ENCODE measurements around the gene NRG3.

The NRG3 gene

GRCh38 chr10:81885491-81885890 is 10.5 kb downstream of the NRG3 start:
- TF ChIP-seq SNAI2 (CRISPR knock-in tag; IDR thresholded peaks at IDR 0.05) = no peak
- no peak for TF ChIP-seq ZFP3 (CRISPR knock-in tag; IDR thresholded peaks at IDR 0.05)
- TF ChIP-seq CREB5 (CRISPR knock-in tag; IDR thresholded peaks at IDR 0.05; ENCODE audit: low read depth) = no peak
- TF ChIP-seq POU6F1 (CRISPR knock-in tag; IDR thresholded peaks at IDR 0.05; ENCODE audit: borderline replicate concordance, low read depth) = no peak
- no peak for TF ChIP-seq ESRRG (CRISPR knock-in tag; IDR thresholded peaks at IDR 0.05)
- no peak for TF ChIP-seq TSHZ2 (CRISPR knock-in tag; IDR thresholded peaks at IDR 0.05)
- no peak for TF ChIP-seq ZFP30 (CRISPR knock-in tag; IDR thresholded peaks at IDR 0.05)
- no peak for TF ChIP-seq ISL1 (CRISPR knock-in tag; IDR thresholded peaks at IDR 0.05)
- TF ChIP-seq GLIS3 (CRISPR knock-in tag; IDR thresholded peaks at IDR 0.05) = no peak
- no peak for TF ChIP-seq RARB (CRISPR knock-in tag; IDR thresholded peaks at IDR 0.05)
- TF ChIP-seq PATZ1 (CRISPR knock-in tag; IDR thresholded peaks at IDR 0.05; ENCODE audit: borderline replicate concordance) = no peak
- TF ChIP-seq ZNF8 (CRISPR knock-in tag; IDR thresholded peaks at IDR 0.05) = no peak
- TF ChIP-seq ZNF565 (CRISPR knock-in tag; conservative IDR thresholded peaks at IDR 0.05; ENCODE audit: low read depth) = no peak
- no peak for TF ChIP-seq OSR1 (CRISPR knock-in tag; IDR thresholded peaks at IDR 0.05)
- no peak for TF ChIP-seq ZNF70 (CRISPR knock-in tag; IDR thresholded peaks at IDR 0.05)
- no peak for TF ChIP-seq BACH2 (CRISPR knock-in tag; IDR thresholded peaks at IDR 0.05; ENCODE audit: borderline replicate concordance)
- no peak for TF ChIP-seq CSRNP3 (CRISPR knock-in tag; IDR thresholded peaks at IDR 0.05)
- TF ChIP-seq PPARA (CRISPR knock-in tag; IDR thresholded peaks at IDR 0.05; ENCODE audit: borderline replicate concordance) = no peak
- no peak for ATAC-seq

GRCh38 chr10:81886939-81887338 is 11.9 kb downstream of the NRG3 start:
- no peak for ATAC-seq
- TF ChIP-seq PATZ1 (CRISPR knock-in tag; IDR thresholded peaks at IDR 0.05; ENCODE audit: borderline replicate concordance) (no peak), ZNF565 (CRISPR knock-in tag; conservative IDR thresholded peaks at IDR 0.05; ENCODE audit: low read depth) (no peak), BACH2 (CRISPR knock-in tag; IDR thresholded peaks at IDR 0.05; ENCODE audit: borderline replicate concordance) (no peak), ISL1 (CRISPR knock-in tag; IDR thresholded peaks at IDR 0.05) (no peak), PPARA (CRISPR knock-in tag; IDR thresholded peaks at IDR 0.05; ENCODE audit: borderline replicate concordance) (no peak), SNAI2 (CRISPR knock-in tag; IDR thresholded peaks at IDR 0.05) (no peak), ZFP3 (CRISPR knock-in tag; IDR thresholded peaks at IDR 0.05) (no peak), CSDC2 (CRISPR knock-in tag; IDR thresholded peaks at IDR 0.05) (no peak), TSHZ2 (CRISPR knock-in tag; IDR thresholded peaks at IDR 0.05) (no peak), ZNF70 (CRISPR knock-in tag; IDR thresholded peaks at IDR 0.05) (no peak), CSRNP3 (CRISPR knock-in tag; IDR thresholded peaks at IDR 0.05) (no peak), TOX (CRISPR knock-in tag; IDR thresholded peaks at IDR 0.05; ENCODE audit: borderline replicate concordance) (no peak), ZFP30 (CRISPR knock-in tag; IDR thresholded peaks at IDR 0.05) (no peak), GLIS3 (CRISPR knock-in tag; IDR thresholded peaks at IDR 0.05) (no peak), ZNF8 (CRISPR knock-in tag; IDR thresholded peaks at IDR 0.05) (no peak), RARB (CRISPR knock-in tag; IDR thresholded peaks at IDR 0.05) (no peak), TCF4 (CRISPR knock-in tag; IDR thresholded peaks at IDR 0.05; ENCODE audit: borderline replicate concordance) (no peak), CREB5 (CRISPR knock-in tag; IDR thresholded peaks at IDR 0.05; ENCODE audit: low read depth) (no peak)
